Measurements from ENCODE around the gene SNRPN.
"Not testable (repeated sequence)": the region's sequence is repeated elsewhere in the genome, so short reads cannot be mapped to it uniquely, and the experiment has no call there.

Gene SNRPN

DNA sequence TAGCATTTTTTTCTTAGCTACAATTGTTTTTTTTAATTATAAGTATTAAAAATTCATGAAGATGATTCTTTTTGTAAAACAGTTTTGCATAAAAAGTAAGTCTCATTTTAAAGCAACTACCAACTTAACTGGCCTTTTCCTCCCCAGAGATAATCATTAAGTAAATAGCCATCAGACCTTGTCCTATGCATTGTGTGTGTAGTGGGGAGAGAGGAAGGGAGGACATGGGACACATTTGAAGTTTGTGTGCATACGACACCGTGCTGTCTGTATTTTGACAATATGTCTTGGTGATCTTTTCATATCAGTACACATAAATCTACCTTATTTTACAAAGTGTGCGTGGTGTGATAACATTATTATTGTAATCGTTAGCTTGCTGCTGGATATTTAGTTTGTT is 8.1 kb downstream of the SNRPN start:
- CTCF ChIA-PET, result no interaction called here
- TF ChIP-seq, protein P1, sequence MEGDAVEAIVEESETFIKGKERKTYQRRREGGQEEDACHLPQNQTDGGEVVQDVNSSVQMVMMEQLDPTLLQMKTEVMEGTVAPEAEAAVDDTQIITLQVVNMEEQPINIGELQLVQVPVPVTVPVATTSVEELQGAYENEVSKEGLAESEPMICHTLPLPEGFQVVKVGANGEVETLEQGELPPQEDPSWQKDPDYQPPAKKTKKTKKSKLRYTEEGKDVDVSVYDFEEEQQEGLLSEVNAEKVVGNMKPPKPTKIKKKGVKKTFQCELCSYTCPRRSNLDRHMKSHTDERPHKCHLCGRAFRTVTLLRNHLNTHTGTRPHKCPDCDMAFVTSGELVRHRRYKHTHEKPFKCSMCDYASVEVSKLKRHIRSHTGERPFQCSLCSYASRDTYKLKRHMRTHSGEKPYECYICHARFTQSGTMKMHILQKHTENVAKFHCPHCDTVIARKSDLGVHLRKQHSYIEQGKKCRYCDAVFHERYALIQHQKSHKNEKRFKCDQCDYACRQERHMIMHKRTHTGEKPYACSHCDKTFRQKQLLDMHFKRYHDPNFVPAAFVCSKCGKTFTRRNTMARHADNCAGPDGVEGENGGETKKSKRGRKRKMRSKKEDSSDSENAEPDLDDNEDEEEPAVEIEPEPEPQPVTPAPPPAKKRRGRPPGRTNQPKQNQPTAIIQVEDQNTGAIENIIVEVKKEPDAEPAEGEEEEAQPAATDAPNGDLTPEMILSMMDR (IDR thresholded peaks at IDR 0.05; ENCODE audit: insufficient read depth, low read length, missing control alignments), result no peak
- DNase-seq (ENCODE audit: low read depth, low spot score), result no peak
- H3K4me3 ChIP-seq (ENCODE audit: low read depth, low read length), result no peak overlapping the region
- POLR2A ChIA-PET, result no interaction called here

DNA sequence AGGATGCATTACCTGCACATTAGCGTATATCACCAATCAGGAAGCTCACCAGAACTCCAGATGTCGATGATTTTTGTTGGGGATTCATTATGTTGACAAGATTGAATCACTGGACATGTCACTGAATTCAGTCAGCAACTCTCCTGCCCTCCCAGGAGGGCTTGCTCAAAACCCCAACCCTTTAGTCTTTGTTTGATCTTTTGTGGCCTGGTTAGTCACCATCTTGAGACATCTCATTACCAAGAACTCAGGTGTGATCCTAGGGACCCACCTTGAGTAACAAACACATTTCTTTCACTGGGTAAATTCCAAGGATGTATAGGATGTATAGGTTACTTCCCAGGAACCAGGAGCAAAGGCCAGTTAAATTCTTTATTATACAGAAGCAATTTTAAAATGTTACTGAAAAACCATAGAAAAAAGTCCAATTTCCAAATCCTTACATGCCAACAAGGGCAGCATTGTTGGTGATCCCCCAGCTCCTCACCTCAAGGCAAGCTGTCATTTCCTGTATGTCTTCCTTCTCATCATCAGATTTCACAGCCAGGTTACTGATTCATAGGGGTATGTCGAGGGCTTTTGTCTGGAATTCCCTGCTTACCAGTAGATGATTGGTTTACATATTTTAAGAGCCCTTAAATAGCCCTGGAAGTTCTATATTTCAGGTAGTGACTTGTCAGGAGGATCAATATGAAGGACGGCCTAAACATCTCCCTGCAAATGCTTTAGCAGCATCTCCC is 11.7 kb downstream of the SNRPN start:
- DNase-seq (ENCODE audit: low read depth, low spot score), result no peak
- TF ChIP-seq, protein P1 (IDR thresholded peaks at IDR 0.05; ENCODE audit: insufficient read depth, low read length, missing control alignments), result no peak
- ChIA-PET CTCF (no interaction called here), POLR2A (no interaction called here)
- no peak overlapping the region for H3K4me3 ChIP-seq (ENCODE audit: low read depth, low read length)

DNA sequence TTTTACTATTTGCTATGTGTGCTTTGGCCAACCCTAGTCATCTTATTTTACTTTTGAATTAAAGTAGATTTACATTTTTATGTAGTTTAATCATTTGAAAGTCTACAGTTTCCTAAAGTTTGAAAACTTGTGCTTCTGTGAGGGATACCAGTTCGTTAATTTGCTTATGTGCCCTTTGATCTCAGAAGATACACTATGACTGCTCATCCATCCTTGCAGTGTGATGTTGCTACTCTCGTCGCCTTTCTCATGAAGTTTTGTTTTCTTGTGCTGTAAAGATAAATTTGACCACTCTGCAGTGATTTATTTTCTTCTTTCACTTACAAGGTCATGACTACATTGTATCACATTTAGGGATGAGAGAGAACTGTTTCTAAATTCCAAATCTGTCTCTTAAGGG is 16.3 kb downstream of the SNRPN start:
- ChIA-PET POLR2A (no interaction called here), CTCF (no interaction called here)
- H3K4me3 ChIP-seq (ENCODE audit: low read depth, low read length), result no peak overlapping the region
- TF ChIP-seq, protein P1 (IDR thresholded peaks at IDR 0.05; ENCODE audit: insufficient read depth, low read length, missing control alignments), result no peak
- no peak for DNase-seq (ENCODE audit: low read depth, low spot score)

DNA sequence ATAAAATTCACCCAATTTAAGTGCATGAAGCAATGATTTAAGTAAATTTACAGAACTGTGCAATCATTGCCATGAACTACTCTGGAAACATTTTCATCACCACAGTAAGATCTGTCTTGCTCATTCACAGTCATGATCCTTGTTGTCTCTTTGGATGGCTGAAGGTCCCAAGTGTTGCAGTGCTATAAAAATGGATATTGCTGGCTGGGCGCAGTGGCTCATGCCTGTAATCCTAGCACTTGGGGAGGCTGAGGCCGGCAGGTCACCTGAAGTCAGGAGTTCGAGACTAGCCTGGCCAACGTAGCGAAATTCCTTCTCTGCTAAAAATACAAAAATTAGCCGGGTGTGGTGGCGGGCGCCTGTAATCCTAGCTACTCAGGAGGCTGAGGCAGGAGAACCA is 17.0 kb downstream of the SNRPN start:
- TF ChIP-seq, protein P1 (IDR thresholded peaks at IDR 0.05; ENCODE audit: insufficient read depth, low read length, missing control alignments), result no peak
- CTCF ChIA-PET, result no interaction called here
- no peak for DNase-seq (ENCODE audit: low read depth, low spot score)
- POLR2A ChIA-PET, result no interaction called here
- H3K4me3 ChIP-seq (ENCODE audit: low read depth, low read length), result no peak overlapping the region

DNA sequence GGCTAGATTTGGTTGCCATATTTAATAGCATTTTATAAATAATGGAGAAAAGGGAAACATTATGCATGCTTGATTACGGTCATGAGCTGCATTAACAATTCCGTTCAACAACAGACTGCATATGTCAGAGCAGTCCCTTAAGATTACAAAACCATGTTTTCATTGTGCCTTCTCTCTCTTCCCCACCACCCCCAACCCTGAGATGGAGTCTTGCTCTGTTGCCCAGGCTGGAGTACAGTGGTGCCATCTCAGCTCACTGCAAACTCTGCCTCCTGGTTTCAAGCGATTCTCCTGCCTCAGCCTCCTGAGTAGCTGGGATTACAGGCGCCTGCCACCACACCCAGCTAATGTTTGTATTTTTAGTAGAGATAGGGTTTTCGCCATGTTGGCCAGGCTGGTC is 17.9 kb downstream of the SNRPN start:
- DNase-seq (ENCODE audit: low read depth, low spot score); POLR2A ChIA-PET; H3K4me3 ChIP-seq (ENCODE audit: low read depth, low read length); CTCF ChIA-PET: not testable (repeated sequence)

DNA sequence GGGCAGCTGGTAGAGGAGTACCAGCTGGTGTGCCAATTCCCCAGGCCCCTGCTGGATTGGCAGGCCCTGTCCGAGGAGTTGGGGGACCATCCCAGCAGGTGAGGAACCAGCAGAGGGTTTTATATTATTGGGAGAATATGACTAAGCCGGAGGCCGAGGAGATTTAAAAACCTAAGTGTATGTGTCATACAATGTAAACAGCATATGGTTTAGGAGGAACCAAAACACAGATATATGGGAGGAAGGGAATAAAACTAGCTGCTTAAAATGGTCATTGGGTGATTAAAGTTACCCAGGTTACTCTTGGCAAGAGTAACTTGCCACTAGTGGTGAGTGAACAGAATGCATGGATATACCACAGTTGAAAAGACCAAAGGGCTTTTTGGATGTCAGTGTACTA is 22.1 kb downstream of the SNRPN start:
- POLR2A ChIA-PET, result no interaction called here
- H3K4me3 ChIP-seq (ENCODE audit: low read depth, low read length), result no peak overlapping the region
- CTCF ChIA-PET, result no interaction called here
- TF ChIP-seq, protein P1 (IDR thresholded peaks at IDR 0.05; ENCODE audit: insufficient read depth, low read length, missing control alignments), result no peak
- no peak for DNase-seq (ENCODE audit: low read depth, low spot score)

DNA sequence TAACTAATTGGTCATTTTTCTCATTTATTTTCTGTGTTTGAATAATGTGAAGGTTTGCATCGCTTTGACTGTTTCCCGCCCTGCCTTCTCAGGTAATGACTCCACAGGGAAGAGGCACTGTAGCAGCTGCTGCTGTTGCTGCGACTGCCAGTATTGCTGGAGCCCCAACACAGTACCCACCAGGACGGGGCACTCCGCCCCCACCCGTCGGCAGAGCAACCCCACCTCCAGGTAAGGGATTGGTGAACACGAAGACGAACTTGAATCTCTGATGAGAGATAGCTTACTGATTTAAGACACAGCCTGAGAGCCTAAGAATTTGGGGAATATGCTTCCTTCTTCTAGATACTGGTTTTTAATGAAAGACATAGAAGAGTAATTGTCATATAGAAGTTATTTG is 22.9 kb downstream of the SNRPN start:
- POLR2A ChIA-PET, result no interaction called here
- TF ChIP-seq, protein P1 (IDR thresholded peaks at IDR 0.05; ENCODE audit: insufficient read depth, low read length, missing control alignments), result no peak
- CTCF ChIA-PET, result no interaction called here
- no peak overlapping the region for H3K4me3 ChIP-seq (ENCODE audit: low read depth, low read length)
- DNase-seq (ENCODE audit: low read depth, low spot score), result no peak
